Type B pancreatic cell (in vitro differentiated cells): ENCODE results near the gene SLC6A18. TPM values are rescaled to one million over a fixed set of nuclear protein-coding genes. Genes with fewer than 3 reads are reported as not detected.

ENCODE experiments used
- DNase-seq: peaks from one replicate; pipeline ENCODE4 v3.0.0; 2021; ENCODE audit warnings: mixed read lengths; ENCODE audit not compliant: unreplicated experiment; ENCODE audit errors: extremely low spot score
- H3K27ac Mint-ChIP-seq: 2 replicates; pipeline ENCODE4 v1.8.0; 2021; ENCODE audit warnings: mild to moderate bottlenecking, mixed read lengths
- H3K27me3 Mint-ChIP-seq: 2 replicates; pipeline ENCODE4 v1.8.0; 2021; ENCODE audit warnings: mixed read lengths
- H3K36me3 Mint-ChIP-seq: 2 replicates; pipeline ENCODE4 v1.8.0; 2021; ENCODE audit warnings: mixed read lengths
- H3K4me1 Mint-ChIP-seq: one replicate; pipeline ENCODE4 v1.8.0; 2021; ENCODE audit warnings: mixed read lengths; ENCODE audit not compliant: unreplicated experiment
- H3K4me3 Mint-ChIP-seq: 2 replicates; pipeline ENCODE4 v1.8.0; 2021; ENCODE audit warnings: mild to moderate bottlenecking, mixed read lengths
- H3K9me3 Mint-ChIP-seq: 2 replicates; pipeline ENCODE4 v1.8.0; 2021; ENCODE audit warnings: mixed read lengths
- total RNA-seq: library from RNA; stranded (reverse); gene quantifications from 2 replicates; pipeline ENCODE4 v1.2.1, GENCODE V29; 2021; ENCODE audit warnings: low replicate concordance
- TF ChIP-seq, protein P1 (sequence below): fragments of 200-600 bp; sonication (generic); conservative IDR thresholded peaks from 2 replicates; pipeline ENCODE4 v1.5.0; 2021; ENCODE audit warnings: antibody characterized with exemption, mild to moderate bottlenecking

The SLC6A18 gene
- total RNA-seq, 1 donor from 2014 or later: 0.41 TPM

DNA sequence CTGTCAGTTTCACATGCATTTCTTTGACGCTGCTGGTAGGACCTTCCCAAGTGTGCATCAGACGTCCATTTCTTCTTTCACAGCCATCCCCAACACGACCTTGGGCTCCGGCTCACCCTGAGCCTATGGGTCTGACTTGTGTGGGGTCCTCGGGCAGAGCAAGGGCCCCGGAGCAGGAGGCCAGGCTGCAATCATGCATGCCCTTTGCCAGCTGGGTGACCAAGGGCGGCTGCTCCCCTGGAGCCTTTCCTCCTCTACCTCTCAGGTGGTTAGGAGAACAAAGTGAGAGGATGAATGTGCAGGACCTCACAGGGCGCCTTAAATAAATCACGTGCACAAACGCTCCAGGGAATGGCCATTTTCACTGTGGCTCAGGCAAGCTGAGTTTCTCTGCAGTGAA, 36.5 kb downstream of the SLC6A18 start:
- Mint-ChIP-seq H3K27ac (no peak overlapping the region), H3K36me3 (no peaks in the 10 kb centered on the region), H3K4me3 (no peak overlapping the region), H3K9me3 (no peaks in the 10 kb centered on the region), H3K4me1 (no peaks in the 10 kb centered on the region), H3K27me3 (no peaks in the 10 kb centered on the region)
- DNase-seq: no peak
- TF ChIP-seq, protein P1, sequence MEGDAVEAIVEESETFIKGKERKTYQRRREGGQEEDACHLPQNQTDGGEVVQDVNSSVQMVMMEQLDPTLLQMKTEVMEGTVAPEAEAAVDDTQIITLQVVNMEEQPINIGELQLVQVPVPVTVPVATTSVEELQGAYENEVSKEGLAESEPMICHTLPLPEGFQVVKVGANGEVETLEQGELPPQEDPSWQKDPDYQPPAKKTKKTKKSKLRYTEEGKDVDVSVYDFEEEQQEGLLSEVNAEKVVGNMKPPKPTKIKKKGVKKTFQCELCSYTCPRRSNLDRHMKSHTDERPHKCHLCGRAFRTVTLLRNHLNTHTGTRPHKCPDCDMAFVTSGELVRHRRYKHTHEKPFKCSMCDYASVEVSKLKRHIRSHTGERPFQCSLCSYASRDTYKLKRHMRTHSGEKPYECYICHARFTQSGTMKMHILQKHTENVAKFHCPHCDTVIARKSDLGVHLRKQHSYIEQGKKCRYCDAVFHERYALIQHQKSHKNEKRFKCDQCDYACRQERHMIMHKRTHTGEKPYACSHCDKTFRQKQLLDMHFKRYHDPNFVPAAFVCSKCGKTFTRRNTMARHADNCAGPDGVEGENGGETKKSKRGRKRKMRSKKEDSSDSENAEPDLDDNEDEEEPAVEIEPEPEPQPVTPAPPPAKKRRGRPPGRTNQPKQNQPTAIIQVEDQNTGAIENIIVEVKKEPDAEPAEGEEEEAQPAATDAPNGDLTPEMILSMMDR: no peak

DNA sequence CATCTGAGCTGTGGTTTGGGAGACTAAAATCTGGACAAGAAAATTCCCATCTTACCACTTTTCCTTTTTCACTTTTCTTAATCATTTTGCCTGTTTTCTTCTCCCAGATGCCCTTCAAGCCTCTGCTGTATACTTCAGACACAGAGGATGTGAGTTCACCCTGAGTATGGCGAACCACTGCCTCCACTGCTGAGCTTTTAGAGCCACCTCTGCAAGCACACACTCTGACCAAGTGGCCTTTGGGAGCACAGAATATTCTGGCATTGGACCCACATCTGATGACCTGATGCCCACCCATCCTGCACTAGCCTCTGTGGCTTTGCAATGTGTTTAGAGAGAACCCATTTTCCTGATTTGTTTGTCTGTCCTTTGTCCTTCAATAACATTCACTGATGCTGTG, 37.2 kb downstream of the SLC6A18 start:
- TF ChIP-seq, protein P1: no peak
- no peaks in the 10 kb centered on the region for H3K27me3 Mint-ChIP-seq
- no peak for DNase-seq
- H3K9me3 Mint-ChIP-seq: no peaks in the 10 kb centered on the region
- no peaks in the 10 kb centered on the region for H3K36me3 Mint-ChIP-seq
- H3K27ac Mint-ChIP-seq: no peak overlapping the region
- H3K4me1 Mint-ChIP-seq: no peaks in the 10 kb centered on the region
- no peak overlapping the region for H3K4me3 Mint-ChIP-seq

- DNase-seq: no peak
- Mint-ChIP-seq H3K27ac (no peak overlapping the region), H3K4me1 (no peaks in the 10 kb centered on the region), H3K36me3 (no peaks in the 10 kb centered on the region), H3K9me3 (no peaks in the 10 kb centered on the region), H3K27me3 (no peaks in the 10 kb centered on the region), H3K4me3 (no peak overlapping the region)
- TF ChIP-seq, protein P1: no peak
Observed at GRCh38 chr5:1264211-1264610, 39.0 kb downstream of the SLC6A18 start.

GRCh38 chr5:1265026-1265425, 39.8 kb downstream of the SLC6A18 start:
- no peak for DNase-seq
- Mint-ChIP-seq H3K27me3 (no peaks in the 10 kb centered on the region), H3K27ac (no peak overlapping the region), H3K36me3 (no peaks in the 10 kb centered on the region), H3K9me3 (no peaks in the 10 kb centered on the region), H3K4me3 (no peak overlapping the region), H3K4me1 (no peaks in the 10 kb centered on the region)
- TF ChIP-seq, protein P1: no peak

DNA sequence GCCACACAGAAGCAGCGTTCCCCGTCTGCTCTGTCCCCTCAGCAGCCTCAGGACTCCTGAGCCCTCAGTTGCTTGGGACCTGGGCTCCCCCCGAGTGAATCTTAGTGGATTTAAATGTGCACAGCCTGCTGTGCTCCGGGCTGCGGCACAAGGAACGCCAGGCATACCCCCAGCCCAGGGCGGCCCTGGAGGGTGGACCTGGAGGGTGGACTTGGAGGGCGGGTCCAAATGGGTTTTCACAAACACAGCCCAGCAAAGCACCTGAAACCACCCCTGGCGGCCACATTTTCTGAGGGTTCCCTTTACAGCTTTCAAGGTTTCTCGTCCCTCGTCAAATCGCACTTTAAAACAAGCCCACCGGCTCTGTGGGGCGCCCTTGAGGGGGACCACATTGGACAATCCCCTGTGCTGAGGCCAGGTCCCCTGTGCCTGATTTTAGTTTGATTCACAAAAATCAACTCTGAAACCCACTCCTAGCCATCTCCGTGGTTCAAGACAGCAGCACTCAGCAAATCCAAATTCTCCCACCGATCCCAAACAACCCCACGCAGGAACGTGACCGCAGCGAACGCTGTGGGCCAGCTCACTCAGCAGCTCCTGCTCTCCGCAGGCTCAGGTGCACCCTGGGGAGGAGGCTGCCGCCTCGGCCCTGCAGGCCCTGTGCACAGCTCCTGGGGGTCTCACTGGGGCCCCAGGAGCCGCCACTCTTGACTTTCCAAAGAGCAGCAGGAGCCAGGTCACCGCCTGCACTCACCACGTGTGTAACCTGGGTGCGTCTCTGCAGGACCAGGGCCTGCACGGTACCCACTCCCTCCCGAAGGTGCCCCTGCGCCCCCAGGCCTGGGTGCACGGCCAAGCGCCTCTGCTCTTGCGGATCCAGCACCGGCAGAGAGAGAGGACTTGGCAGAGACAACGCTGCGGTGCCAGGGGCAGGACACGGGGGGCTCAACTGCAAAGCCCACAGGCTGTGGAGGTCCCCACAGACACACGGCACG, 40.6 kb downstream of the SLC6A18 start:
- Mint-ChIP-seq H3K4me3 (no peak overlapping the region), H3K9me3 (no peaks in the 10 kb centered on the region), H3K4me1 (no peaks in the 10 kb centered on the region), H3K27me3 (no peaks in the 10 kb centered on the region), H3K27ac (no peak overlapping the region), H3K36me3 (no peaks in the 10 kb centered on the region)
- TF ChIP-seq, protein P1: no peak
- no peak for DNase-seq
